ENCODE results near the gene NEBL. TPM values are rescaled to one million over a fixed set of nuclear protein-coding genes. Genes with fewer than 3 reads are reported as not detected.

Gene NEBL
- total and polyA plus RNA-seq, 2 experiments from 2014 or later, result 2.3 to 11.4 TPM

GRCh38 chr10:20737107-20737506 lies 160.0 kb downstream of the NEBL start (continued):
- TF ChIP-seq ZNF462 (CRISPR knock-in tag; IDR thresholded peaks at IDR 0.05), result no peak
- TF ChIP-seq ZNF331 (CRISPR knock-in tag; IDR thresholded peaks at IDR 0.05; ENCODE audit: low read depth), result no peak
- TF ChIP-seq CREB1 (CRISPR knock-in tag; IDR thresholded peaks at IDR 0.05; ENCODE audit: low read depth), result no peak
- TF ChIP-seq CTCF (conservative IDR thresholded peaks at IDR 0.05; ENCODE audit: low read depth in 2 of 2), result no peak
- TF ChIP-seq POLR2AphosphoS5 (IDR thresholded peaks at IDR 0.05; ENCODE audit: low read depth), result no peak
- no peak for TF ChIP-seq EZH2phosphoT487 (IDR thresholded peaks at IDR 0.05; ENCODE audit: unreplicated experiment)
- no peak for TF ChIP-seq ETS1 (IDR thresholded peaks at IDR 0.05)

Small RNA genes within 50 kb of the gene (small RNA-seq; reads per million reads assigned to genes)
- gene AL157398.1 (ENCODE audit: low replicate concordance), result not detected
- gene MTND1P21 (ENCODE audit: low replicate concordance), result not detected

Measured in GM23338 (cell line).